Naive thymus-derived CD8-positive, alpha-beta T cell (primary cell): Measurements from ENCODE around the gene LEUTX. TPM values are rescaled to one million over a fixed set of nuclear protein-coding genes. Genes with fewer than 3 reads are reported as not detected.

Experiments used
- ATAC-seq, 2 donors: fragments of 150-1000 bp; cut with Tn5 transposase in 1 of 2; sonication (Bioruptor Pico), chemical (Tn5 transposase) in 1 of 2; 1 replicate in 1 of 2; 2 replicates in 1 of 2; pipeline ENCODE4 v1.10.0; 2021; ENCODE audit warnings: mild to moderate bottlenecking in 2 of 2, moderate library complexity in 2 of 2
- POLR2A ChIA-PET: fragments of 350-600 bp; sonication (Branson Sonifier 250); formaldehyde crosslinking; loops from one replicate; lab custom pipeline; 2021; ENCODE audit warnings: antibody characterized with exemption; lab: Charles Lee
- DNase-seq, 10 donors: peaks; one replicate each; pipeline versions ENCODE4 v3.0.0 to v3.0.0-alpha.2; 2020 to 2022
- H3K27ac Mint-ChIP-seq, 10 donors: one replicate each; pipeline ENCODE4 v1.8.0; 2020 to 2022; ENCODE audit warnings: mild to moderate bottlenecking in 10 of 10, mixed read lengths in 10 of 10, moderate library complexity in 4 of 10, inconsistent platforms in 1 of 10
- H3K27me3 Mint-ChIP-seq, 5 donors: one replicate each; pipeline ENCODE4 v1.8.0; 2021 to 2022; ENCODE audit warnings: mixed read lengths in 5 of 5
- H3K36me3 Mint-ChIP-seq, 3 donors: one replicate each; pipeline ENCODE4 v1.8.0; 2020 to 2022; ENCODE audit warnings: mixed read lengths in 3 of 3, mild to moderate bottlenecking in 2 of 3, inconsistent platforms in 1 of 3
- H3K4me1 Mint-ChIP-seq, 4 donors: one replicate each; pipeline ENCODE4 v1.8.0; 2021 to 2022; ENCODE audit warnings: mixed read lengths in 4 of 4
- H3K4me3 Mint-ChIP-seq, 10 donors: one replicate each; pipeline ENCODE4 v1.8.0; 2020 to 2022; ENCODE audit warnings: mild to moderate bottlenecking in 10 of 10, mixed read lengths in 10 of 10, moderate library complexity in 6 of 10, inconsistent platforms in 1 of 10
- H3K9me3 Mint-ChIP-seq, 9 donors: one replicate each; pipeline ENCODE4 v1.8.0; 2020 to 2022; ENCODE audit warnings: mixed read lengths in 9 of 9, mild to moderate bottlenecking in 3 of 9, inconsistent platforms in 1 of 9, moderate library complexity in 1 of 9
- polyA plus RNA-seq, 3 donors: library from polyadenylated mRNA; unstranded; fragments of 300-500 nt; fragmentation: Illumina TruSeq; gene quantifications; one replicate each; pipeline ENCODE4 v1.2.3, GENCODE V29; 2021
- total RNA-seq, 8 experiments: library from RNA in 2 of 8; stranded (reverse) in 2 of 8; gene quantifications; one replicate each; pipeline ENCODE4 v1.2.3 and lab custom pipeline; 2021 to 2026

The LEUTX gene
- total and polyA plus RNA-seq, 5 experiments from 2014 or later: not detected

DNA sequence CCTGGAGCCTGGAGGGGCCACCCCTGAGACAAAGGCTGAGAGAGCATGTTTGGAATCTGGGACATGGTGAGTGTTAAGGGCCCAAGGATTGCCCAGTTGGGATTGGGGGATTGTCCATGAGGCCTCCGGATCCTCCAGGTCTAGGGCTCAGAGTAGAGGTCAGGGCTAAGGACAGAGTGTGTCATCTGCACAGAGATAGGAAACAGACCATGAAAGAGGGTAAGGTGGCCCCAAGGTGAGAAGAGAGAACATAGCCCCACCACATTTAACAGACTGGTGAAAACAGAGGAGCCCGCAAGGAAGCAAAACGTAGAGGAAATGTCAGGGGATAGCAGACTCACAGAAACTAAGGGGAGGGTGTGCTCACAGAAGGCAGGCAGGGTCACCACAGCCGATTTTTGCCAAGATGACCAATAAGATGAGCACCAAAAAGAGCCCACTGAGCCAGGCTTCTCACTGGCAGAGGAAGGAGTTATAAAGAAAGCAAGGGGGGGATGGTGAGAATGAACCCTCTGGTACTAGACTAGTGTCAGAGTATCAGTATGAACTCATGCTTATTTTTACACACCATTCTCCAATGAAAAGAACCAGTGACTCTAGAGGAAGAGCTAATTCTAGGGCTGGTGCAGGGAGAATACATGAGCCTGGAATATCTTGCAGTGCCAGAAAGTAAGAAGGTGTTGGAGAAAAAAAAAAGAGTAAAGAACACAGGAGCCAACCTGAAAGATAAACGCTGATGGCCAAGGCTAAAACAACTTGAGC lies 37.8 kb downstream of the LEUTX start:
- Mint-ChIP-seq H3K4me3 (no peak overlapping the region), H3K27ac (peak overlapping the region in 4 of 10 donors; percentile 17 to 65 (median 36)), H3K9me3 (no peaks in the 10 kb centered on the region), H3K27me3 (no peaks in the 10 kb centered on the region), H3K36me3 (peaks cover 0 to 35% (median 4%) of the 10 kb centered on the region in 3 donors), H3K4me1 (peaks cover 12 to 29% (median 19%) of the 10 kb centered on the region in 4 donors)
- ATAC-seq (no peak), DNase-seq (no peak)
- POLR2A ChIA-PET: no interaction called here

DNA sequence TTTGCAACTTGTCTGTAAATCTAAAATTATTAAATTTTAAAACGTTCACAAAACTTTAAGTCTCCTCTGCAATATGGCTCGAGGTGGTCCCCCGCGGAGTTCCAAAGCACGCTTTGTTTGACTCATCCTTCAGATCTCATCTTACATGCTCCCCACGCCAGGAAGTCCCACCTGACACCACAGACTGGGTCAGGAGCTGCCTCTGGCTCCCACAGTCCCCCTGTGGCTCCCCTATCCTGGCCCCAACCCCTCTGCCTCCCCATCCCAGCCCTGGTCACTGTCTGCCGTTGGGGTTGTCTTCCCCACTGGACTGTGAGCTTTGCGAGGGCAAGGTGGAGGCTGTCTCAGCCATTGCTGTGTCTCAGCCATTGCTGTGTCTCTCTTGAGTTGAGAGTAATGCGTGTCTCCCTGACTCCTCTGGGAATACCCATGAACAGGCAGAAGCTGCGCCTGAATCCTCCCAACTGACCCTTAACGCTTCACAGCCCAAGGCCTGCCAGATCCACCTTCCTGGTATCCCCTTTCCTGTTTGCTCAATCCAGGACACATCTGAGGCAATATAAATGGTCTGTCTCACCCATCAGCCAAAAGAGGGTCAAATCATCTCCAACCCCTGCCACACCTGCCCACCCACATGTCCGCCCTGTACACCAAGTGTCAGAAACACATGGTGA lies 39.4 kb downstream of the LEUTX start:
- Mint-ChIP-seq H3K27ac (peak overlapping the region in 1 of 10 donors; percentile 72), H3K36me3 (peaks cover 0 to 31% (median 4%) of the 10 kb centered on the region in 3 donors), H3K9me3 (no peaks in the 10 kb centered on the region), H3K27me3 (no peaks in the 10 kb centered on the region), H3K4me3 (no peak overlapping the region), H3K4me1 (peaks cover 12 to 22% (median 18%) of the 10 kb centered on the region in 4 donors)
- ATAC-seq: no peak
- DNase-seq: no peak
- POLR2A ChIA-PET: no interaction called here

DNA sequence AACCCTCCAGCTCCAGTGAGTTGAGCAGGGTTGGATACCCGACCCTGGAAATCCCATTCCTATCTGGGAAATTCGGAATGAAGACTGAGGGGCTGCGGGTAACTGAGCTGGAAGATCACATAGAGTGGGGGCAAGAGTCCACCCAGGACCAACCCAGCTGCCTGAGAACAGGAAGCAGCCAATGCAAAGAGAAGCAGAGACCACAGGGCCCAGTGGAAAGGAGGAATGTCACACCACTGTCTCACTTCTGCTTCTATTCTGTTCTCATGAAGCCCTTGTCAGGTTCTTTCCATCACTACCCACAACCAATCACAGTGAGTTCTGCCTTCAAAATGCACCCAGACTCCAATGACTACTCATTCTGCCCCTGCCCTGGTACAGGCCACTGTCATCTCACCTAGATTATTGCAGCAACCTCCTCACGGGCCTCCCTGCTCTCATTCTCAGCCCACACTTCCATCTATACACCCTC lies 40.0 kb downstream of the LEUTX start:
- Mint-ChIP-seq H3K4me1 (peaks cover 12 to 22% (median 18%) of the 10 kb centered on the region in 4 donors), H3K36me3 (peaks cover 0 to 29% (median 4%) of the 10 kb centered on the region in 3 donors), H3K27me3 (no peaks in the 10 kb centered on the region), H3K9me3 (no peaks in the 10 kb centered on the region), H3K27ac (peak overlapping the region in 3 of 10 donors; percentile 47 to 72 (median 63)), H3K4me3 (no peak overlapping the region)
- no peak for DNase-seq
- no peak for ATAC-seq
- POLR2A ChIA-PET: no interaction called here

DNA sequence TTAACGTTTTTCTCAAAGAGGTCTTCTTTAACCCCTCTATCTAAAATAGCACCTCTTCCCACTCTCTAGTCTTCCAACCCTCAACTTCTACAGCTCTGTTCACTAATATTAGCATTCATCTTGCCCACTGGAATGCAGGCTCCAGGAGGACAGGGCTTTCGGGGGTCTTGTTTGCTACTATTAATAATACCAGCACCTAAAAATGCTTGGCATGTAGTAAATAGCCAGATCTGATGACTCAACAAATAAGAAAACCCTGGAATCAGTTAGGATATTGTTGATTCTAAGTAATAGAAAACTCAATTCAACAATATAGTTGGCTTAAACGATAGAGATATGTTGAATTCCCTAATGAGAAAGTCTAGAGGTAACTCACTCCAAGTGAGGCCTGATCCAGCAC lies 41.1 kb downstream of the LEUTX start:
- no peaks in the 10 kb centered on the region for H3K27me3 Mint-ChIP-seq
- peak overlapping the region in 1 of 10 donors; percentile 72 for H3K27ac Mint-ChIP-seq
- no peaks in the 10 kb centered on the region for H3K9me3 Mint-ChIP-seq
- POLR2A ChIA-PET: no interaction called here
- H3K4me3 Mint-ChIP-seq: peak overlapping the region in 1 of 10 donors; percentile 23
- DNase-seq (no peak), ATAC-seq (no peak)
- H3K4me1 Mint-ChIP-seq: peaks cover 12 to 22% (median 18%) of the 10 kb centered on the region in 4 donors
- H3K36me3 Mint-ChIP-seq: peaks cover 0 to 26% (median 4%) of the 10 kb centered on the region in 3 donors

DNA sequence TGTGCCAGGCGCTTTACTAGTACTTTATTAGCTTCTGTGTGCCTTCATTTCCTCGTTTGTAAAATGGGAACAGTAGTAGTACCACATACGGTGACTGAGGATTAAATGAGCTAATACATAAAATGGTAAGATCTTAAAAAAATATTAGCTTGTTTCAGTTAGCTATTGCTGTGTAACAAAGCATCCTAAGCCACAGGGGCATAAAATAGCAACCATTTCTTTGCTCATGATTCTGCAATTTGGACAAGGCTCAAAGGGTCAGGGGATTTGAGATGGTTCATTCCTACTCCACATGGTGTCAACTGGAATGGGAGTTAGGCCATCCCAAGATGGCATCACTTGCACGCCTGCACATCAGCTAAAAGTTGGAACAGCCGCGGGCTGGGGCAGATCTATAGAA lies 42.0 kb downstream of the LEUTX start:
- no peak for DNase-seq
- Mint-ChIP-seq H3K4me3 (no peak overlapping the region), H3K27me3 (no peaks in the 10 kb centered on the region), H3K27ac (no peak overlapping the region), H3K4me1 (peaks cover 12 to 22% (median 21%) of the 10 kb centered on the region in 4 donors), H3K36me3 (peaks cover 0 to 25% (median 4%) of the 10 kb centered on the region in 3 donors), H3K9me3 (no peaks in the 10 kb centered on the region)
- ATAC-seq: no peak
- POLR2A ChIA-PET: interaction anchor here (0.6 to 0.7 kb wide), 3 partner anchors 8 to 16 kb away, joined by 4 to 5 read pairs (median 4); no protein-coding TSS in a partner anchor

DNA sequence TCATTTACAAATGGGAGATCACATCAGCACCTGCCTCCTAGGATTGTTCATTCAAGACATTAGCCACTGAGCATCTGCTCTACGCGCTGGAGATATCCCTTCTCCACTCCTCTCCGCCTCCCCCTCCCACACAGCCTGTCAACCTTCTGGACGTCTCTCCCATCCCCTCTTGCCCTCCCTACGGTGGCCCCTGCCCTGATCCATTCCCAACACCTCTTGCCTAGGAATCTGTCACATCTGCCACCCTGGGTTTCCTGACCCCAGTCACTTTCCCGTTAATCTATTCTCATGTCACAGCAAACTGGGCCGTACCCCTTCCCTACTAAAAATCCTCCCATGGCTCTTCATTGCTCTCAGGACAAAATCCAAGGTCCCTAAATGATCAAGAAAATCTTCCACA lies 45.0 kb downstream of the LEUTX start:
- Mint-ChIP-seq H3K4me3 (no peak overlapping the region), H3K36me3 (peaks cover 0 to 15% (median 0%) of the 10 kb centered on the region in 3 donors), H3K4me1 (peaks cover 11 to 28% (median 18%) of the 10 kb centered on the region in 4 donors), H3K27ac (no peak overlapping the region), H3K9me3 (no peaks in the 10 kb centered on the region), H3K27me3 (no peaks in the 10 kb centered on the region)
- DNase-seq: no peak
- POLR2A ChIA-PET: interaction anchor here (2.0 kb wide), 1 partner anchor 10 kb away, joined by 19 read pairs; the partner anchor contains the start of gene DYRK1B
- ATAC-seq: no peak

DNA sequence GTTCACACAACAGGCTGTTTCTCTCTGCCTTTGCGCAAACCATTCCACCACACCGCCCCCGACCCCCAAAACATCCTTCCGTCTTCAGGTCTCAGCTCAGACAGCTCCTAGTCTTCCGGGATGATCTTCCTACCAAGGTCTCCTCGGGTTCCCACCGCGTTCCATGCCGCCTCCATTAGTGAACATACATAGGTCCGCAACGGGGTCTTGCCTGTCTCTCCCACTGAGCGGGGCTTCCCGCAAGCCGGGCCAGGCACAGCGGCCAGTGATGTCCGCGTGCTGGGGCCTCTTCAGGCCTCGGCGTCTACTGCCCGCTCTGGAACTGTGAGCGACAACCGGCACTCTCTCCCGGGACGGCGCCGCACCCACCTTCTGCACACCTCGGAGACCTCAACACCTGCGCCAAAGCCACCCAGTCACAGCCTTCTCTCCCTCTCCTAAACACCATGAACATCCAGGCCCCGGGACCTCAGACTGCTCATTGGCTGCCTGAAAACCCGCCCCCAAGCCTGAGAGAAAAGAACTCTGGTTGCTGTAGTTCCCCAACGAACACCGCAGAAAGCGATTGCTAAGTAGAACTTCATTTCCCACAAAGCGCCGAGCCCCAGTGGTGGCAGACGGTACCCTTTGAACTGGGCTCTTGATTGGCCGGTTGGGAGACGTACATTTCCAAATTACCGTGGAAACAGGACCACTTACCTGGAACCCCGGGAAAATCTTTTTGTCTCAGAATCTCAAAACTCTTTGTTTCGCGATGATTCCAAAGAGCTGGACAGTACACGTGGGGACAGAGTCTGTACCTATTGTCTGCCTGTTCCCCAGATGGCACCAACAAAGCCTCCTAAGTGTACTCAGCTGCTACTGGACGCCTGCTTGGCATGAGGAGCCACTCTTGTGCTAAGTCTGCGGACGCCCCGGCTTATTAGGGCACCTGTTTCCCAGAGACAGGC lies 45.8 kb downstream of the LEUTX start:
- peak; percentile 96 to 99 for ATAC-seq
- peak; percentile 69 to 92 (median 86) for DNase-seq
- Mint-ChIP-seq H3K4me1 (peaks cover 5 to 26% (median 12%) of the 10 kb centered on the region in 4 donors), H3K36me3 (peaks cover 0 to 15% (median 2%) of the 10 kb centered on the region in 3 donors), H3K27ac (no peak overlapping the region), H3K9me3 (no peaks in the 10 kb centered on the region), H3K27me3 (no peaks in the 10 kb centered on the region), H3K4me3 (no peak overlapping the region)
- POLR2A ChIA-PET: interaction anchor here (0.8 to 2.0 kb wide), 4 partner anchors 9 to 266 kb away, joined by 3 to 19 read pairs (median 4); partner anchors contain the start of genes DYRK1B, FBL and PSMC4

DNA sequence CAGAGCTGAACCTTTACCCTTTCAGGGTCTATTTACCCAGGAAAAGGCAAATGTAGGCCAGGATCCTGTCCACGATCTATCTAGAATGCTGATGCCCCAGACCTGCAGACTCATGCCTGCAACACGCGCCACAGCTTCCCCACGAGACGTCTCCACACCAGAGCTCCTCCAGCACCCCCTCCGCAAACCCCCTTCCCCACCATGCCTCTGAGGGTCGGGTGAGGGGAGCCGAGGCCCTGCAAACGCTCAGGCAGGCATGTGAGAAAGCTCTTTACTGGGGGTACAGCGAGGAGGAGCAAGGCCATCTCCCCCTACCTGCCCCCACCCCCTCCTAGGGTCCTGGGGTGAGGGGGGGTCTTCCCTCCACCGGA lies 46.4 kb downstream of the LEUTX start:
- ATAC-seq (no peak), DNase-seq (no peak)
- H3K27ac Mint-ChIP-seq: no peak overlapping the region
- POLR2A ChIA-PET: interaction anchor here (0.8 to 2.0 kb wide), 4 partner anchors 9 to 265 kb away, joined by 3 to 19 read pairs (median 4); partner anchors contain the start of genes DYRK1B, FBL and PSMC4
- peaks cover 0 to 25% (median 7%) of the 10 kb centered on the region in 4 donors for H3K4me1 Mint-ChIP-seq
- peaks cover 0 to 19% (median 6%) of the 10 kb centered on the region in 3 donors for H3K36me3 Mint-ChIP-seq
- H3K27me3 Mint-ChIP-seq: no peaks in the 10 kb centered on the region
- H3K9me3 Mint-ChIP-seq: no peaks in the 10 kb centered on the region
- H3K4me3 Mint-ChIP-seq: no peak overlapping the region

DNA sequence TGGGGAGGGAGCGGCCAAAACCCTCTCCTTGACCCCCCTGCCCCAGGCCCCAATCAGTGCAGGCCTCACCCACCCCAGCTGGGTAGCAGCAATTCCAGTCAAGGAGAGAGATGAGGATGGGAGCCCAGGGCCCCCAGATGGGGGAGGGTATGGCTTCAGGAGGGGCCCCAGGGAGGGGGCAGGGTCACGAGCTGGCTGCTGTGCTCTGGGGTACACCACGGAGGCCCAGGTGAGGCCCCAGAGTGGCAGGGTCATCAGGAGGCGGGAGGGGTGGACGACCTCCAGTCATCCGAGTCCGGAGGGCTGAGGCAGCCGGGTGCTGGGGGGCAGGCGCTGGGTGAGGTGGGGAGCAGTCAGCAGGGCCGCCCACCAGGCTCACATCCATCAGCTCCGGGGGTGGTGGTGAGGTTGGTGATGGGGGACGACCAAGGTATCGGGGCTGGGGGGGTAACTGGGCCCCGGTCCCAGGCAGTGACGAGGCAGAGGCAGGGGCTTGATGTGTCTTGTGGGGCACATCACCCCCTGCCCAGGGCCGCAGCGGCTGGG lies 47.0 kb downstream of the LEUTX start:
- H3K36me3 Mint-ChIP-seq: peaks cover 0 to 23% (median 9%) of the 10 kb centered on the region in 3 donors
- H3K27ac Mint-ChIP-seq: no peak overlapping the region
- no peaks in the 10 kb centered on the region for H3K27me3 Mint-ChIP-seq
- ATAC-seq (no peak), DNase-seq (no peak)
- peaks cover 0 to 28% (median 6%) of the 10 kb centered on the region in 4 donors for H3K4me1 Mint-ChIP-seq
- no peaks in the 10 kb centered on the region for H3K9me3 Mint-ChIP-seq
- POLR2A ChIA-PET: interaction anchor here (1.4 to 2.0 kb wide), 2 partner anchors 8 to 21 kb away, joined by 5 to 19 read pairs; partner anchors contain the start of genes DYRK1B and FBL
- peak overlapping the region in 1 of 10 donors; percentile 57 for H3K4me3 Mint-ChIP-seq

DNA sequence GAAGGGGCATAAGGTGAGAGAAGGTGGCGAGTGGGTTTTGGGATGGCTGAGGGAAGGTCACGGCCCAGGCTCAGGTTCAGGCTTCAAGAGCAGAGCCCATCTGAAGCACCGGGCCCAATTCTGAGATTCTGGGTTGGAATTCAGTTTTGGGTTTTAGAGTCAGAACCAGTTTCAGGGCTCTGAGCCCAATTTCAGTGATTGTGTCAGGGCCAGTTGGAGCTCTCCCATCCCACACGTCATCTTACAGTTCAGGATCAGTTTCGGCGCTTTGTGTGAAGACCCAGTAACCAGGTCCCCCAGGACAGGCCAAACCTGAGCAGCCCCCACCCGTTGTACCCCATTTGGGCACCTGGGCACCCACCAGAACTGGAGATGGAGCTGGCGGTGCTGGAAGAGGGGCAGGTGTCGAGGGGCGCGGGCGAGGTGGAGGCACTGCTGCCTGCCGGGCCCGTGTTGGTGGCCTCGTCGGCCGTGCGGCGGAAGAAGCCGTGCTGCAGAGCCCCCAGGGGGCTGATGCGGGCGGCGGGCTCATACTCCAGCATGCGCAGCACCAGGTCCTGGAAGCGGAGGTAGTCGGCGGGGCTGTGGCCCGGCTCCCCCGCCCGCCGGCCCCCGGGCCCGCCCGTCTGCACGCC lies 47.8 kb downstream of the LEUTX start:
- Mint-ChIP-seq H3K27me3 (no peaks in the 10 kb centered on the region), H3K27ac (peak overlapping the region in 3 of 10 donors; percentile 27 to 82 (median 40)), H3K36me3 (peaks cover 0 to 23% (median 9%) of the 10 kb centered on the region in 3 donors), H3K4me3 (peak overlapping the region in 1 of 10 donors; percentile 14), H3K9me3 (no peaks in the 10 kb centered on the region), H3K4me1 (peaks cover 4 to 34% (median 10%) of the 10 kb centered on the region in 4 donors)
- no peak for DNase-seq
- no peak for ATAC-seq
- POLR2A ChIA-PET: no interaction called here

DNA sequence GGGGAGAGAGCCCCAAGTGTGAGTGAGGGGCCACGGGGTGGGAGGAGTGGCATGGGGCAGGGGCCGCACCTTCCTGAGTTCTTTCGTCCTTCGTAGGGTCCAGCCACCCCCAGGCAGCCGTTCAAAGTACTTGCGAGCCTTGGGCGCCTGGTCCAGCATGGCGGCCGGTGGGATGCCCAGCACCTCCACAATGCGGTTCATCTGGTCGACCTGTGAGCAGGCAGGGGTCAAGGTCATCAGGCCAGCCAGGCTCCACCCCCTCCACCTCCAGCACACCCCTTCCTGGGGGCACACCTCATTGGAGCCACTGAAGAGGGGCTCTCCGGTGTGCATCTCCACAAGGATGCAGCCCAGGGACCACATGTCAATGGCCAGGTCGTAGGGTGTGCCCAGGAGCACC lies 48.6 kb downstream of the LEUTX start:
- DNase-seq: no peak

More for the DNA sequence above, 48.6 kb downstream of the LEUTX start:
- Mint-ChIP-seq H3K4me1 (peaks cover 9 to 39% (median 16%) of the 10 kb centered on the region in 4 donors), H3K4me3 (no peak overlapping the region), H3K27ac (no peak overlapping the region), H3K27me3 (no peaks in the 10 kb centered on the region), H3K9me3 (no peaks in the 10 kb centered on the region), H3K36me3 (peaks cover 0 to 23% (median 9%) of the 10 kb centered on the region in 3 donors)
- ATAC-seq: no peak
- POLR2A ChIA-PET: no interaction called here
